NCI-H345 treated with DMSO at 0.1 percent for 48 hours (cell line): ENCODE measurements around the gene AREL1.

Experiments used
- DNase-seq: peaks from one replicate; lab custom pipeline; 2025; ENCODE audit not compliant: unreplicated experiment; lab: John Stamatoyannopoulos, UW

AREL1 gene

GRCh38 chr14:74638966-74639365 is 73.9 kb downstream of the AREL1 start:
- DNase-seq = no peak

DNA sequence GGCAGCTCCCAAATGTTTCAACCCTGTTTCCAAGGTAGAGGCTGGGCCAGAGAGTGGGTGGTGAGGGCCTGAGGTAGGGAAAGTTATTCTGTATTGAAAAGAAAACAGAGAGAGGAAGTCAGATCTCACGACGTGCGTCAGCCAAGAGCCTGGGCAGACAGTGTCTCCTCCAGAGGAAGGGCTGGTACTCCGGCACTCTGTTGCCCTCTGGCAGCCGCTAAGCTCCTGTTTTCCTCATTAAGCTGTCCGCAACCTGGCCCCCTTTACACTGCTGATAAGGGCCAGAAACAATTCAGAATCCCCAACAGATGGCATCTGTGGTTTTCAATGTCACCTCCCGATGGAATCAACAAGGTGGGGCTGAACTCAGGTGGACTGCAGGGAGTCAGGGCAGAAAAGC is 74.8 kb downstream of the AREL1 start:
- DNase-seq = no peak

DNA sequence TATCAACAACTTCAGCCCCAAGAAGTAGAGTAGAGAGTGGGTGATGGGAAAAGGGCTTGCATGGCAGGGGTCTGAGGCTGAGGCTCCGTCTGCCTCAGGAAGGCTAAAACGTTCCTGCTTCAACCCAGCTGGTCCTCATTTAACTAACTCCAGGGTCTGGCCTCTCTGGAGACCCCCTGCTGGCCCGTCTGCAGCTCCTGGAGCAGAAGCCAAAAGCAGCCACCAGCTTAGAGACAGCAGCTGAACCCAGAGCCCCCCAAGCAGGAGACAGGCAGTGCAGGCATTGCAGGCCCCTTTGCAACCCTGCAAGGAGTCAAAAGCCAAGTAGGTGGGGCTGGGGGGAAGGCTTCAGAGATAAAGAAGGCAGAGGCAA is 75.7 kb downstream of the AREL1 start:
- DNase-seq = no peak

DNA sequence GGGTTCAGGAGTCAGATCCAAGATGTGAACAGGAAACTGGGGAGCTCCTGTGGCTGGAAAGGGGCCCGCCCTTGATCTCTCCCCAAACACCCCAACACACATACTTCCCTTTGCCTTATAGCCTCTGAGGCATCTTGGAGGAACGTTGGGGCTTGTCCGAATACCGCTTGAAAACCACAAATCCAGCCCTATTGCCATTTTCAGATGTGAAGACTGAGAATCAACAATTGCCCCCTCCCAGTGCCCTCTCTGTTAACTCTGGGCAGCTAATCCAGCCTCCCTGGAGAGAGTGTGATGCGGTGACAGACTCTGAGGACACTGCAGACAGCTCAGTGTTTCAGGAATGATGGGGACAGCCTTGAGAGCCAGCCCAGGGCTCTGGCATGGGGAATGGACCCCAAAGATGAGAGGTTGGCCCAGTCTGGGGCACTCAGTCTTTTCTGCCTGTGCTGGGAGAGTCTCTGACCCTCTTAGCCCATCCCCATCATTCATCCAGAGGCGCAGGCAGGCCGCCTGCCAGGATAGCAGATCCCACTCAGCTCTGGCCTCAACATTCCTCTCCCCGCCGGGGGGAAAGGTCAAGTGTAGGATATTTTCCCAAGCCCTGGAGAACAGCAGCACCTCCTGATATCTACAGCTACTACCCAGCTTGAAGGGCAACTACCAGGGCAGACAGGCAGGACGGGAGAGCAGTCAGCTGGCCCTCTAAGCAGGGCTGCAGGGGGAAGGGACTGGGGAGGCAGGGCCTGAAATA is 76.3 kb downstream of the AREL1 start:
- no peak for DNase-seq

DNA sequence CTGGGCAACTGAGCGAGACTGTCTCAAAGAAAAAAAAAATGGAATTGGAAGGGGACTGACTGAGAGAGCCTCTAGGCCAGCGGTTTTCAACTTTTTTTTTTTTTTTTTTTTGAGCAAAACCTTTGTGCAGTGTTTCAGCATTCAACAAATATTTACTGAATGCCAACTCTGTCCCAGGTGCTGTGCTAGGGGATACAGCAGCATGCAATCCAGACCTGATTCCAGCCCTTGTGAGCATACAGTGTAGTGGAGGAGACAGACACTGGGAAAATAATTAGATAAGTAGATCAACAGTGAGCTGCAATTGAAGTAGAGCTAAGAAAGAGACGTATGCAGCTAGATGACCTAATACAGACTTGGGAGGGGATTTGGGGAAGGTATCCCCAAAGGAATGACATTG is 77.0 kb downstream of the AREL1 start:
- no peak for DNase-seq

- DNase-seq = no peak
Observed at GRCh38 chr14:74634964-74635363, 77.9 kb downstream of the AREL1 start.

DNA sequence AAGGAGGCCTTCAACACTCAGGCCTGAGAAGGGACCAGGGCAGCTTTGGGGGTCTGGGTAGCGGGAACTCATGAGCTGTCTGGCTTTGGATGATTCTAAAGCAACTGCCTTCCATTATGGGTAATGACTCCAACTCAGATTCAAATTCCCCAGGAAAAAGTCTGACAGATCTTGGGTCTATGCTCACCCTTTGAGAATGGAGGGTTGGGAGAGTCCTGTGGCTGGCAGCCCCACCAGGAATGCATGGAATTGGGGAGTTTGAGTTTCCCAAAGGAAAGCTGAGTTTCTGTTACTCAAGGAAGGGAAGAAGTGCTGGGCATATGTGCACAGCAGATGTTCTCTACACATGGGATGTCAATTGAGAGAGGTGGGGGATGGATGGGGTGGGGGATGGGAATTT is 78.4 kb downstream of the AREL1 start:
- DNase-seq = no peak

- DNase-seq = no peak
Observed at GRCh38 chr14:74630881-74631690, 81.8 kb downstream of the AREL1 start.

- DNase-seq = no peak
Observed at GRCh38 chr14:74628418-74628817, 84.5 kb downstream of the AREL1 start.

DNA sequence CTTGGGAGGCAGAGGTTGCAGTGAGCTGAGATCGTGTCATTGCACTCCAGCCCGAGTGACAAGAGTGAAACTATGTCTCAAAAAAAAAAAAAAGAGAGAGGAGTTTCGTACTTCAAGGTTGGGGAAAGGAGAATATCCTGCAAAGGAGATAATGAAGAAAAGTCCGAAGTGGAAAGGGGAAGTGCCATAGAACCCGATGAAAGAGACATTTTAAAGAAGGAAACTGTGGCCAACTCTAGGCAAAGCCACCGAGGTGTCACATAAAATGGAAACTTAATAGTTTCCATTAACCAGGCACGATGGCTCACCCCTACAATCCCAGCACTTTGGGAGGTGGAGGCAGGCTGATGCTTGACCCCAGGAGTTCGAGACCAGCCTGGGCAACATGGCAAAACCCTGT is 85.8 kb downstream of the AREL1 start:
- no peak for DNase-seq

DNA sequence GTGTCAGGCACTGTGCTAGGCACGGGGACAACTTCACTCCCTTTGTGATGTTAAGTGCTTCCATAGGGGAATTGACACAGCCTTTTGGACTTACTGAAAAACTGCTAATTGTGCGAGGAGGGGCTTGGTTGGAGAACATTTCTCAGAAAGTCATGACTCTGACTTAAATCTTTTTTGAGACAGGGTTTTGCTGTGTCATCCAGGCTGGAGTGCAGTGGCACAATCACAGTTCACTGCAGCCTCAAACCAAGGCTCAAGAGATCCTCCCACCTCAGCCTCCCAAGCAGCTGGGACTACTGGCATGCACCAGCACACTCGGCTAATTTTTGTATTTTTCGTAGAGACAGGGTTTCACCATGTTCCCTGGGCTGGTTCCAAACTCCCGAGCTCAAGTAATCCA is 90.6 kb downstream of the AREL1 start:
- DNase-seq = no peak

- no peak for DNase-seq
Observed at GRCh38 chr14:74621556-74621955, 91.3 kb downstream of the AREL1 start.

- no peak for DNase-seq
Observed at GRCh38 chr14:74620923-74621322, 92.0 kb downstream of the AREL1 start.

- no peak for DNase-seq
Observed at GRCh38 chr14:74620497-74620921, 92.4 kb downstream of the AREL1 start.

DNA sequence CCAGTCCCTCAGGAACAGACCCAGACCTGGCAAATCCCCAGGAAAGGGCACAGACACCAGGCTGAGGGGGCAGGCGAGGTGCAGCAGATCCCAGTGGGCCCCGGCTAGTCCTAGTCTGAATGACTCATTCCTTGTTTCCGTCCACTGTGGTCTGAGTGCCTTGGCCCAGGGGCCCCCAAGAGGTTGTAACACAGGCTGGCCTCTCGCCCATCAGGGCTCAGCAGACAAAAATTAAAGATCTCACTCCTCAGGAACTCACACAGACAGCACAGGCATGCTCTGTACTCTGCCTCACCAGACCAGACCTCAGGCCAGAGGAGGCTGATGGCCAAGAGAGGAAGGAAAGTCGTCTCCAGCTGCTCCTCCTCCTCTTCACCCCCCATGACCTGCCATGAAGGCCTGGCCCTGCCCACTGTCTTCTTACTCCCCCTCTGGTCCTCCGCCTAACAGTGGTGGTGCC is 93.2 kb downstream of the AREL1 start:
- no peak for DNase-seq

- no peak for DNase-seq
Observed at GRCh38 chr14:74618078-74618952, 94.6 kb downstream of the AREL1 start.

DNA sequence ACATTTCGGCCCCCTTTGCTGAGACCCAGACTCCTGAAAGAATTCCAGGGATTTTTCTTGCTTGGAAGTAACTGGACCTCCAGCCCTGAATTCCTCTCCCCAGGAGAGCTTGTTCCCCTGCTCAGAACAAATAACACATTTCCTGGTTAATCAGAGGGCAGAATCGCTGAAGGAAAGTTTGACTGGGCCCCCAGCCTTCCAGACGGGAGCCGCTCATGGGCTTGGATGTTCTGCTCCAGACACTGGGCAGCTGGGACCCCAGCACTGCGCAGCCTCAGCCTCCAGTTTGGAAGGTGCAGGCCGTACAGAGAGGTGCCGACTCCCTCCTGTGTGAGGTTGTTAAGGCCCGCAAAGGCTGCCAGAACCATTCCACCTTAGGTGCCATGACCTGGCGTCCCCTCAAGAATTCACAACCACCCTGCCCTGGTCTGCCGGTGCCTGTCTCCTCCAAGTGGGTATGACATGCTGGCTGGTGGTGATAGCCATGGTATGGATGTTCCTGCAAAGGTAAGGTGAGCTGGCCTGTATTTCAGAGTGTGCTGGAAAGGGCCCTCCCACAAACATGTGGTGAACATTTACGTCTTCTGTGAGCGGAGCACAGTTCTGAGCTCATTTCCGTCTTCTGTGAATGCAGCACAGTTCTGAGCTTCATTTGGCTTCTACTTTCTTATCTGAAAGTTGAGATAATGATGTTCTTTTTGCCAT is 95.7 kb downstream of the AREL1 start:
- DNase-seq = no peak

DNA sequence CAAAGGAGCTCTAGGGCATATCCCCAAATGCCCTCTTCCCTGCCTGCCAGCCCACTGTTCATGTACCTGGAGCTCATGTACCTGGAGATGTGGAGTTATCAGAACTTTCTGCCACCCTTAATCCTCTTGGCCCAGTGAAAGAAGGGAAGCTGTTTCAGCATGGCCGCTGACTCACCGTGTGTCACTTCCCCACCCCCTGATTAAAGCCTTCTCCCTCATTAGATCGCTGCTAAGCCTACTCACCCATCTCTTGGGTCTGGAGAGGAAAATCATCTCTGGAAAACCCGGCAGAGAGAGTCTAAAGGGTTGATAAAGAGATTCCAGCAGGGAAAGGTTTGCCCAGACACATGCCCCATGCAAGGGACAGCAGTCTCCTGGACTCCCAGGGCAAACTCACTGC is 96.4 kb downstream of the AREL1 start:
- no peak for DNase-seq

DNA sequence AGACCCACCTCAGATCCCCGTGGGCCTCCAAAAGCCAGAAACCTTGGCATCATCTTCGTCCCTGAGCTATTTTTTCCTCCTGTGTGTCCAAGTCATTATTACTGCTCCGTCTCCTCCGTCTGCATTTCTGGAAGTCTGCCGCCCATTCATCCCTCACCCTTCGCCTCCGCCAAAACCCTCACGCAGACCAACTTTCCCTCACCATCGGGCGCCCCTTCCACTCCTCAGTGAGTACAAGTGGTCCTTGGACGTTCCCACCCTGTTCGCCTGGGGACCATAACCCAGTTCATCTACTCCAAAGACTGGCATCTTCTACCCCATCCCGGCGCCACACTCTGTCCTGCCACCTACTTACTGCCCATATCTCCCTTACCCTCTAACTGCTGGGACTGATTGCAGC is 97.1 kb downstream of the AREL1 start:
- DNase-seq = no peak

- DNase-seq = no peak
Observed at GRCh38 chr14:74614508-74615495, 98.1 kb downstream of the AREL1 start.
